T1000 (cell line): ENCODE results near the gene ILF3.

Experiments used
- DNase-seq: peaks from one replicate; lab custom pipeline; 2025; ENCODE audit warnings: mixed read lengths; lab: John Stamatoyannopoulos, UW

Gene ILF3

GRCh38 chr19:10695401-10696398 is 41.6 kb downstream of the ILF3 start:
- peak; percentile 81 for DNase-seq

GRCh38 chr19:10699650-10700335 is 45.6 kb downstream of the ILF3 start:
- DNase-seq: peak; percentile 11

- no peak for DNase-seq
Observed at GRCh38 chr19:10701955-10702525, 47.9 kb downstream of the ILF3 start.

- no peak for DNase-seq
Observed at GRCh38 chr19:10706990-10707389, 52.8 kb downstream of the ILF3 start.

GRCh38 chr19:10707440-10707839 is 53.3 kb downstream of the ILF3 start:
- DNase-seq: no peak

- no peak for DNase-seq
Observed at GRCh38 chr19:10708291-10708690, 54.1 kb downstream of the ILF3 start.

- DNase-seq: no peak
Observed at GRCh38 chr19:10712045-10712444, 57.9 kb downstream of the ILF3 start.

- no peak for DNase-seq
Observed at GRCh38 chr19:10712754-10713153, 58.6 kb downstream of the ILF3 start.

GRCh38 chr19:10713317-10713716 is 59.2 kb downstream of the ILF3 start:
- DNase-seq: no peak

- no peak for DNase-seq
Observed at GRCh38 chr19:10717054-10717355, 62.9 kb downstream of the ILF3 start.

- DNase-seq: peak; percentile 99
Observed at GRCh38 chr19:10717356-10718204, 63.4 kb downstream of the ILF3 start, which contains the start of gene DNM2. DNM2 (plus strand) TSS chr19:10718079; CDS start chr19:10718243, 164 bp downstream.

- no peak for DNase-seq
Observed at GRCh38 chr19:10718205-10719196, 64.4 kb downstream of the ILF3 start.

GRCh38 chr19:10719466-10719961 is 65.4 kb downstream of the ILF3 start:
- no peak for DNase-seq

- no peak for DNase-seq
Observed at GRCh38 chr19:10720607-10721125, 66.5 kb downstream of the ILF3 start.

- no peak for DNase-seq
Observed at GRCh38 chr19:10723591-10723990, 69.4 kb downstream of the ILF3 start.

- no peak for DNase-seq
Observed at GRCh38 chr19:10724573-10725071, 70.5 kb downstream of the ILF3 start.

- no peak for DNase-seq
Observed at GRCh38 chr19:10725415-10725814, 71.3 kb downstream of the ILF3 start.

GRCh38 chr19:10726268-10726667 is 72.1 kb downstream of the ILF3 start:
- no peak for DNase-seq

- DNase-seq: no peak
Observed at GRCh38 chr19:10727685-10728201, 73.6 kb downstream of the ILF3 start.

GRCh38 chr19:10729411-10729810 is 75.3 kb downstream of the ILF3 start:
- no peak for DNase-seq
